ENCODE data around the gene DNAJC3. TPM values are rescaled to one million over a fixed set of nuclear protein-coding genes. Genes with fewer than 3 reads are reported as not detected.
"Not testable (repeated sequence)": the region's sequence is repeated elsewhere in the genome, so short reads cannot be mapped to it uniquely, and the experiment has no call there.

Gene DNAJC3
- polyA plus RNA-seq, 6 donors from 2014 or later: 8.3 to 16.4 (median 13.3) TPM

GRCh38 chr13:95781940-95782339, 105.0 kb downstream of the DNAJC3 start:
- ATAC-seq (ENCODE audit: low read depth in 2 of 2); H3K4me3 Mint-ChIP-seq; H3K27ac Mint-ChIP-seq; DNase-seq; H3K4me1 Mint-ChIP-seq; H3K9me3 Mint-ChIP-seq; H3K27me3 Mint-ChIP-seq: not testable (repeated sequence)
- H3K36me3 Mint-ChIP-seq: peaks cover 15 to 21% of the 10 kb centered on the region in 2 donors

DNA sequence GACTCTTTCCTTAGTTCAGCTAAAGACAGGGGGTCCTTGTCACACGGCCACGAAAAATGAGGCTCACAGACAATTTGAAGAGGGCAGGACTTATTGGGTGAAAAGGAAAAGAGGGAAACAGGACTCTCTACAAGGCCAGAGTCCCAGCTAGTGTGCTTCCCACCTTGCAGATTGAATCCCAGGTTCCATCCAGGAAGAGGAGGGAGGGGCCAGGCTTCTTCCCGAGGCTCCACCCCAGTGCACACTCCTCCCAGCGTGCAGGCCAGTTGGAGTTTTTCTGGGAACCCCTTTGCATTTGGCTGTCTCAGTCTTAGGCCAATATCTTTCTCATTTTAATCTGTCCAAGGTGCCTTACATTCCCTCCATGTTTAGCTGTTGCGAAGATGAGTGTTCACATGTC, 106.8 kb downstream of the DNAJC3 start:
- peaks cover 0 to 10% (median 4%) of the 10 kb centered on the region in 7 donors for H3K9me3 Mint-ChIP-seq
- no peak overlapping the region for H3K4me3 Mint-ChIP-seq
- H3K27me3 Mint-ChIP-seq: no peaks in the 10 kb centered on the region
- H3K4me1 Mint-ChIP-seq: no peaks in the 10 kb centered on the region
- H3K36me3 Mint-ChIP-seq: peaks cover 25 to 38% of the 10 kb centered on the region in 2 donors
- ATAC-seq (ENCODE audit: low read depth in 2 of 2) (no peak), DNase-seq (no peak)
- peak overlapping the region in 2 of 6 donors; percentile 29 to 76 for H3K27ac Mint-ChIP-seq

DNA sequence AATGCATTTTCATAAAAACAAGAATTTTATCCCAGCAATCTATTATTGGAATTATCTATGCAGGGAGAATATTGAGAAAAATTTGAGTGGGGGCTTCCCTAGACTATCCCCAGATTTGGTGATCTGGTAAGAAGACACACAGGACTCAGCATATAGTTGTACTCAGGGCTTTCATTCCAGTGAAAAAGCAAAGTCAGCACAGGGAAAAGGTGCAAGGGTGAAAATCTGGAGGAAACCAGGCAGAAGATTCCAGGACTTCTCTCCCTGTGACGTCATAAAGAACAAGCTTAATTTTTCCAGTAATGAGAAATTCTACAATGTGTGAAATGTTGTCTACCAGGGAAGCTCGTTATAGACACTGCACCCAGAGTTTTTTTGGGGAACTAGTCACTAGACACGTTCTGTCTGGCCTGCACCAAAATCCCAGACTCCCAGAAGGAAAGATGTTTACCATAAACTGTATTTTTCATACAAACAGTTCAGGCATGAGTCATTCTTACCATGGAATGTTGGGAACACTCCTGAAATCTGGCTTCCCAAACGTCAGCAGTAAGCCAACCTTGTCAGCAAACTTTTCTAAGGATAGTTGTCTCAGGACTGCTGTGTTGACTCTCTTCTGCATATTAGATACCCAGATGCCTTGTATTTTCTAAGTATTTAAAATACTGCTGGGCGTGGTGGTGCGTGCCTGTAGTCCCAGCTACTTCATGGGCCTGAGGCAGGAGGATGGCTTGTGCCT, 107.4 kb downstream of the DNAJC3 start:
- peaks cover 30 to 44% of the 10 kb centered on the region in 2 donors for H3K36me3 Mint-ChIP-seq
- ATAC-seq (ENCODE audit: low read depth in 2 of 2) (no peak), DNase-seq (no peak)
- no peaks in the 10 kb centered on the region for H3K4me1 Mint-ChIP-seq
- no peak overlapping the region for H3K4me3 Mint-ChIP-seq
- peaks cover 0 to 14% (median 7%) of the 10 kb centered on the region in 7 donors for H3K9me3 Mint-ChIP-seq
- no peak overlapping the region for H3K27ac Mint-ChIP-seq
- no peaks in the 10 kb centered on the region for H3K27me3 Mint-ChIP-seq

- no peak for DNase-seq
- Mint-ChIP-seq H3K4me3 (no peak overlapping the region), H3K27ac (peak overlapping the region in 1 of 6 donors; percentile 55), H3K36me3 (peaks cover 36 to 48% of the 10 kb centered on the region in 2 donors), H3K4me1 (peaks cover 0 to under 1% (median 0%) of the 10 kb centered on the region in 3 donors), H3K9me3 (peaks cover 0 to 16% (median 7%) of the 10 kb centered on the region in 7 donors), H3K27me3 (no peaks in the 10 kb centered on the region)
- ATAC-seq (ENCODE audit: low read depth in 2 of 2): no peak
Measured at GRCh38 chr13:95784900-95785290, 108.0 kb downstream of the DNAJC3 start.

GRCh38 chr13:95787356-95788099, 110.6 kb downstream of the DNAJC3 start:
- DNase-seq (no peak), ATAC-seq (ENCODE audit: low read depth in 2 of 2) (no peak)
- H3K4me3 Mint-ChIP-seq: no peak overlapping the region
- H3K27ac Mint-ChIP-seq: no peak overlapping the region
- no peaks in the 10 kb centered on the region for H3K27me3 Mint-ChIP-seq
- peaks cover 0 to 4% (median 0%) of the 10 kb centered on the region in 3 donors for H3K4me1 Mint-ChIP-seq
- H3K36me3 Mint-ChIP-seq: peaks cover 40 to 54% of the 10 kb centered on the region in 2 donors
- H3K9me3 Mint-ChIP-seq: peaks cover 0 to 12% (median 3%) of the 10 kb centered on the region in 7 donors

- Mint-ChIP-seq H3K27ac (no peak overlapping the region), H3K9me3 (peaks cover 0 to 12% (median 2%) of the 10 kb centered on the region in 7 donors), H3K4me3 (no peak overlapping the region), H3K4me1 (peaks cover 0 to 4% (median 0%) of the 10 kb centered on the region in 3 donors), H3K27me3 (no peaks in the 10 kb centered on the region), H3K36me3 (peaks cover 40 to 51% of the 10 kb centered on the region in 2 donors)
- ATAC-seq (ENCODE audit: low read depth in 2 of 2) (no peak), DNase-seq (no peak)
Measured at GRCh38 chr13:95788100-95788463, 111.1 kb downstream of the DNAJC3 start.

GRCh38 chr13:95789315-95789714, 112.4 kb downstream of the DNAJC3 start:
- not testable (repeated sequence) for H3K4me1 Mint-ChIP-seq; ATAC-seq (ENCODE audit: low read depth in 2 of 2); H3K4me3 Mint-ChIP-seq; DNase-seq; H3K27me3 Mint-ChIP-seq
- H3K36me3 Mint-ChIP-seq: peaks cover 40 to 53% of the 10 kb centered on the region in 2 donors
- peaks cover 0 to 12% (median 2%) of the 10 kb centered on the region in 7 donors for H3K9me3 Mint-ChIP-seq
- H3K27ac Mint-ChIP-seq: peak overlapping the region in 1 of 6 donors; percentile 75

- Mint-ChIP-seq H3K4me3 (no peak overlapping the region), H3K9me3 (peaks cover 0 to 12% (median 2%) of the 10 kb centered on the region in 7 donors), H3K36me3 (peaks cover 36 to 49% of the 10 kb centered on the region in 2 donors), H3K27me3 (no peaks in the 10 kb centered on the region), H3K4me1 (peaks cover 0 to 4% (median 0%) of the 10 kb centered on the region in 3 donors), H3K27ac (peak overlapping the region in 1 of 6 donors; percentile 49)
- DNase-seq (no peak), ATAC-seq (ENCODE audit: low read depth in 2 of 2) (no peak)
Measured at GRCh38 chr13:95791084-95791722, 114.3 kb downstream of the DNAJC3 start.

DNA sequence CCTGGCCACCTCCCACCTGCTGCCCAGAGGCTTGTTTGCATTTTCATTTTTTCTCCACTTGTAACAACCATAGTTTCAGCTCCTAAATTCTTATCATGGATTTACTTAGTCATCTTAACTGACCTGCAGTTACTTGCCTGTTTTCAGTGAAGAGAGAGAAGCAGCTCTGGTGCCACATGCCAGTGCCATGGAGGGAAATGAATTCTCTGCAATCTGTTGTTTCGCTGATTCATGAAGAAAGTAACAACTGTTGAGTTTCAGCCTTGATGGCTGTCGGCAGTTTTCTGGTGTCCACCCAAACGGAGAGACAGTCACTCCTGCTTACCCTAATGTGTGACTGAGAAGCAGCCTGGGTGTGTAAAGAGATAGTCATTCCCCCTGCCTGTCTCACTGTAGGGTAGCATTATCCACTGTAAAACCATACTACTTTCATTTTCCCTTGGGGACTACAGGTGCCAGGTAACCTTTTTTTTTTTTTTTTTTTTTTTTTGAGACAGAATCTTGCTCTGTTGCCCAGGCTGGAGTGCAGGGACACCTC, 116.1 kb downstream of the DNAJC3 start:
- peaks cover 0 to 4% (median 0%) of the 10 kb centered on the region in 3 donors for H3K4me1 Mint-ChIP-seq
- DNase-seq (no peak), ATAC-seq (ENCODE audit: low read depth in 2 of 2) (no peak)
- H3K27ac Mint-ChIP-seq: peak overlapping the region in 2 of 6 donors; percentile 24 to 49
- H3K27me3 Mint-ChIP-seq: no peaks in the 10 kb centered on the region
- no peak overlapping the region for H3K4me3 Mint-ChIP-seq
- H3K36me3 Mint-ChIP-seq: peaks cover 22 to 32% of the 10 kb centered on the region in 2 donors
- H3K9me3 Mint-ChIP-seq: peaks cover 0 to 12% (median 1%) of the 10 kb centered on the region in 7 donors

- Mint-ChIP-seq H3K27me3 (no peaks in the 10 kb centered on the region), H3K36me3 (peaks cover 15 to 26% of the 10 kb centered on the region in 2 donors), H3K9me3 (peaks cover 0 to 8% (median 0%) of the 10 kb centered on the region in 7 donors), H3K27ac (peak overlapping the region in 1 of 6 donors; percentile 16), H3K4me3 (no peak overlapping the region), H3K4me1 (peaks cover 0 to 4% (median 0%) of the 10 kb centered on the region in 3 donors)
- DNase-seq (no peak), ATAC-seq (ENCODE audit: low read depth in 2 of 2) (no peak)
Measured at GRCh38 chr13:95793781-95794180, 116.8 kb downstream of the DNAJC3 start.

DNA sequence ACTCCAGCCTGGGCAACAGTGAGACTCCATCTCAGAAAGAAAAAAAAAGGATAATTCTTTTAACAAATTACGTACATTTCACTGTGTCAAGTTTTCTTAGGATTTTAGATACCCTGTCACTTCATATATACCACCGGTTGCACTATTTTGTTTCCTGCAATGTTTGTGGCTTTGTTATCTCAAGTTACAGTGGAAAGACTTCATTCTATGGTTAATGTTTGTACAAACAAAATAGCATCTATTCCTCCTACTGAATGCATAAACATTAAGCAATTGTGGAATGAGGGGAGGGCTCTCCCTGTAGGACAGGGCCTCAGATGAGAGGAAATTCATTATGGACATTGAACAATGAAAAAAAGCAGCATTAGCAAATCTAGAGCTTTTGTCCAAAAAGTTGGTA, 120.1 kb downstream of the DNAJC3 start:
- Mint-ChIP-seq H3K27me3 (no peaks in the 10 kb centered on the region), H3K4me1 (no peaks in the 10 kb centered on the region), H3K4me3 (no peak overlapping the region), H3K27ac (no peak overlapping the region), H3K36me3 (peaks cover 0 to 5% of the 10 kb centered on the region in 2 donors), H3K9me3 (no peaks in the 10 kb centered on the region)
- ATAC-seq (ENCODE audit: low read depth in 2 of 2) (no peak), DNase-seq (no peak)

DNA sequence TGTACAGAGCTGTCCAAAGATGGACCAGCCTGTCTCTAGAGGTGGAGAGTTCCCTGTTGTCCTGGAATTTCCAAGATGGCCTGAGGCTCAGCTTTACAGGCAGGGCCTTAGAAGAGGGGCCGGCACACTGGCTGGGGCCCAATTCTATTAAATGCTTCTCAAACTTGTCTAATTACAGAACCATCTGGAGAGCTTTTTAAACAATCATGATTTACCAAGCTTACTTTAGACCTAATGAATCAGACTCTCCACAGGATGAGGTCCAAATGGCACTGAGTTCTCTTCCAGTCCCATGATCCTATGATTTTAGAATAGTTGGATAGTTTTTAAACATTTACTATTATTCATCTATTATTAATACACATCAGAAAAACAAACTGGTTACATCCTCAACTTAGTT, 123.5 kb downstream of the DNAJC3 start:
- no peak for DNase-seq
- Mint-ChIP-seq H3K4me1 (no peaks in the 10 kb centered on the region), H3K36me3 (no peaks in the 10 kb centered on the region), H3K27me3 (peaks cover 0 to 7% (median 6%) of the 10 kb centered on the region in 3 donors), H3K4me3 (no peak overlapping the region), H3K27ac (no peak overlapping the region), H3K9me3 (peaks cover 0 to 20% (median 4%) of the 10 kb centered on the region in 7 donors)
- no peak for ATAC-seq (ENCODE audit: low read depth in 2 of 2)

GRCh38 chr13:95801825-95802224, 124.9 kb downstream of the DNAJC3 start:
- no peak overlapping the region for H3K27ac Mint-ChIP-seq

More at GRCh38 chr13:95801825-95802224, 124.9 kb downstream of the DNAJC3 start:
- DNase-seq: no peak
- H3K9me3 Mint-ChIP-seq: peaks cover 0 to 31% (median 6%) of the 10 kb centered on the region in 7 donors
- no peak for ATAC-seq (ENCODE audit: low read depth in 2 of 2)
- H3K36me3 Mint-ChIP-seq: no peaks in the 10 kb centered on the region
- no peak overlapping the region for H3K4me3 Mint-ChIP-seq
- H3K27me3 Mint-ChIP-seq: peaks cover 0 to 7% (median 6%) of the 10 kb centered on the region in 3 donors
- H3K4me1 Mint-ChIP-seq: no peaks in the 10 kb centered on the region
